Measurements from ENCODE around the gene C1orf167. TPM values are rescaled to one million over a fixed set of nuclear protein-coding genes. Genes with fewer than 3 reads are reported as not detected.

The C1orf167 gene
- total and polyA plus RNA-seq, 2 of the 8 experiments (the other 6 are each of a cell fraction or from before 2014, with no cell fraction given) = 0.70 to 1.3 TPM

DNA sequence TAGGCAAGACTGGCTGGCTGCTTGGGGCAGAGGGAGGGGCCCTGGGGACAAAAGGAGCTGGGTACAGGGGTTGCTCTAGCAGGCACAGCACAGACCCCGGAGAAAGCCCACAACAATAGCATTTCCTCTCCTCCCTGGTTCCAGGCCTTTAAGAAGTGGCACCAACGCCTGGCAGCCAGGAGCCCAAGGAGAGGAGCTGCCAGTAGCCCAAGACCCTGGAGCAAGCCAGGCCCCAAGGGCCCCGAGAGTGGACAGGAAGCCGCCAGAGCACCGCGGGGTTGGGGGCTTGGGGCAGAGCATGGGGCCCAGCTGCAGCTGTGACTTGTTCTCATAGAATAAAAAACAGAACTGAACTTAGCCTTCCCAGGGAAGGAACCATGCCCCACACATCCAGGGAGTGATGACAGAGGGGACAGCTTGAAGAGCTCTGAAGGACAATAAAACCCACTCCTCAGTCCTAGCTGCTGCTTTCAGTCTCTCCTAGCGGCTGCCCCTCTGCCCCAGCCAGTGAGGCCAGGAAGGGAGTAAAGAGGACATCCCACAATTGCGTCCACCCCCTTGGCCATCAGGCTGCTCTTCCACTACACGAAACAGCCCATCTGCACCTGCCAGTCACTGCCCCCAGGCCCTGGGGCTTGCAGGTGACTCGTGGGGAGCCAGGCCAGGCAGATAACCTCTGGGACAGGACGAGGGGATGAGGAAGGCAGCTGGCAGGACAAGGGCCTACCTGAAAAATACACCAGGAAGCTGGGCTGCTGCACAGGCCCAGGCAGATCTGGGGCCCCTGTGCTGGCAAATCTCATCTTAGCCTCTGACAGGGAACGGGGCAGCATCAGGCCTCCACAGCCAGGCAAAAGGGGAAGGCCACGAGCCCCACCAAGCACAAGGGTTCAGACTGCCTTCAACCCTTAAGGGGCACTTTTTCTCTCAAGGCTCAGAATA lies 27.4 kb downstream of the C1orf167 start (continued):
- TF ChIP-seq MAFK (IDR thresholded peaks at IDR 0.05; ENCODE audit: low read depth, low read length) (no peak), ASH2L (IDR thresholded peaks at IDR 0.05; ENCODE audit: low read length) (no peak), RXRA (IDR thresholded peaks at IDR 0.05; ENCODE audit: insufficient read depth, low read depth, low read length) (no peak), ZNF274 (IDR thresholded peaks at IDR 0.05; ENCODE audit: borderline replicate concordance, extremely low read depth, low read length) (no peak), GABPA (IDR thresholded peaks at IDR 0.05; ENCODE audit: borderline replicate concordance, insufficient read depth, low read length) (no peak), CHD1 (IDR thresholded peaks at IDR 0.05; ENCODE audit: low read depth, low read length) (no peak)
- TF ChIP-seq, protein P1, sequence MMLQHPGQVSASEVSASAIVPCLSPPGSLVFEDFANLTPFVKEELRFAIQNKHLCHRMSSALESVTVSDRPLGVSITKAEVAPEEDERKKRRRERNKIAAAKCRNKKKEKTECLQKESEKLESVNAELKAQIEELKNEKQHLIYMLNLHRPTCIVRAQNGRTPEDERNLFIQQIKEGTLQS (IDR thresholded peaks at IDR 0.05; ENCODE audit: insufficient read depth, low read depth, low read length) = no peak
